ENCODE data around the gene TEN1.

TEN1 gene

GRCh38 chr17:76007131-76007849 is 28.2 kb downstream of the TEN1 start (continued):
- TF ChIP-seq ZNF423 (tag by site-specific recombination; IDR thresholded peaks at IDR 0.05) (no peak), ZNF707 (tag by site-specific recombination; IDR thresholded peaks at IDR 0.05) (no peak)

- no peak overlapping the region for H3K27ac ChIP-seq (ENCODE audit: extremely low read depth, low read depth, low read length)
- ChIA-PET POLR2A (interaction anchor here (0.7 to 1.3 kb wide), 4 partner anchors 9 to 103 kb away, joined by 3 to 4 read pairs (median 3); partner anchors contain the start of genes MRPL38 and SRP68), CTCF (interaction anchor here (0.5 to 12.1 kb wide), 9 partner anchors 8 to 293 kb away, joined by 3 to 224 read pairs (median 4); partner anchors contain the start of genes ACOX1, CDK3, FBF1 and MRPL38)
- no peaks in the 10 kb centered on the region for H3K9me3 ChIP-seq (ENCODE audit: control insufficient read depth, insufficient read depth, low read depth, low read length)
- no peak overlapping the region for H3K4me3 ChIP-seq (ENCODE audit: low read depth, low read length)
- TF ChIP-seq GLI2 (tag by site-specific recombination; IDR thresholded peaks at IDR 0.05; ENCODE audit: borderline replicate concordance, low read depth): no peak
- no peaks in the 10 kb centered on the region for H3K4me1 ChIP-seq (ENCODE audit: control insufficient read depth, insufficient read depth, low read length)
- H3K36me3 ChIP-seq (ENCODE audit: control insufficient read depth in 2 of 2, insufficient read depth in 1 of 2, low read length in 2 of 2): no peaks in the 10 kb centered on the region
These were observed 28.8 kb downstream of the TEN1 start for GRCh38 chr17:76007850-76008165.

DNA sequence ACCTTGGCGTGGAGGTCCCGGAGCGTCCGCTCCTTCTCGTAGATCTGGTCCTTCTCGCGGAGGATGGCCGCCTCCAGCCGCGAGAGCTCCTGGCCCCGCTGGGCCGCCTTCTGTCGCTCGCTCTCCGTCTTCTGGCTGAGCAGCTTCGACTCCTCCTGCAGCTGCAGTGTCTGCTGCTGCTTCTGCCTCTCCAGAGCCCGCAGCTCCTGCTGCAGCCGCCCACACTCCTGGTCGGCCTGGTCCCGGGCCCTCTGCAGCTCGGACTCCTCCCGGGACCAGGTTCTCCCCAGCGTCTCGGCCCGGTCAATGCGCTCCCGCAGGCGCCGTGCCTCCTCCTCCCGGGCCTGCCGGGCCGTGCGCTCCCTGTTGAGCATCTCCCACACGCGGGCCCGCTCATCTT is 29.2 kb downstream of the TEN1 start:
- H3K9me3 ChIP-seq (ENCODE audit: control insufficient read depth, insufficient read depth, low read depth, low read length): no peaks in the 10 kb centered on the region
- no peak overlapping the region for H3K4me3 ChIP-seq (ENCODE audit: low read depth, low read length)
- no peak overlapping the region for H3K27ac ChIP-seq (ENCODE audit: extremely low read depth, low read depth, low read length)
- CTCF ChIA-PET: interaction anchor here (0.5 to 12.1 kb wide), 9 partner anchors 9 to 293 kb away, joined by 3 to 224 read pairs (median 4); partner anchors contain the start of genes ACOX1, CDK3, FBF1 and MRPL38
- TF ChIP-seq ZNF404 (tag by site-specific recombination; IDR thresholded peaks at IDR 0.05) (no peak), SCRT2 (tag by site-specific recombination; IDR thresholded peaks at IDR 0.05) (no peak)
- TF ChIP-seq, protein P1, sequence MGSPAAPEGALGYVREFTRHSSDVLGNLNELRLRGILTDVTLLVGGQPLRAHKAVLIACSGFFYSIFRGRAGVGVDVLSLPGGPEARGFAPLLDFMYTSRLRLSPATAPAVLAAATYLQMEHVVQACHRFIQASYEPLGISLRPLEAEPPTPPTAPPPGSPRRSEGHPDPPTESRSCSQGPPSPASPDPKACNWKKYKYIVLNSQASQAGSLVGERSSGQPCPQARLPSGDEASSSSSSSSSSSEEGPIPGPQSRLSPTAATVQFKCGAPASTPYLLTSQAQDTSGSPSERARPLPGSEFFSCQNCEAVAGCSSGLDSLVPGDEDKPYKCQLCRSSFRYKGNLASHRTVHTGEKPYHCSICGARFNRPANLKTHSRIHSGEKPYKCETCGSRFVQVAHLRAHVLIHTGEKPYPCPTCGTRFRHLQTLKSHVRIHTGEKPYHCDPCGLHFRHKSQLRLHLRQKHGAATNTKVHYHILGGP (tag by site-specific recombination; IDR thresholded peaks at IDR 0.05): no peak
- H3K36me3 ChIP-seq (ENCODE audit: control insufficient read depth in 2 of 2, insufficient read depth in 1 of 2, low read length in 2 of 2): no peaks in the 10 kb centered on the region
- POLR2A ChIA-PET: interaction anchor here (0.7 to 1.3 kb wide), 5 partner anchors 9 to 103 kb away, joined by 3 to 4 read pairs (median 3); partner anchors contain the start of genes MRPL38 and SRP68
- H3K4me1 ChIP-seq (ENCODE audit: control insufficient read depth, insufficient read depth, low read length): no peaks in the 10 kb centered on the region

- Histone ChIP-seq H3K27ac (ENCODE audit: extremely low read depth, low read depth, low read length) (no peak overlapping the region), H3K9me3 (ENCODE audit: control insufficient read depth, insufficient read depth, low read depth, low read length) (no peaks in the 10 kb centered on the region), H3K4me3 (ENCODE audit: low read depth, low read length) (no peak overlapping the region), H3K36me3 (ENCODE audit: control insufficient read depth in 2 of 2, insufficient read depth in 1 of 2, low read length in 2 of 2) (no peaks in the 10 kb centered on the region), H3K4me1 (ENCODE audit: control insufficient read depth, insufficient read depth, low read length) (no peaks in the 10 kb centered on the region)
- TF ChIP-seq ZNF175 (tag by site-specific recombination; IDR thresholded peaks at IDR 0.05) (no peak), ZNF433 (tag by site-specific recombination; IDR thresholded peaks at IDR 0.05; ENCODE audit: low read depth) (no peak), ZSCAN30 (tag by site-specific recombination; IDR thresholded peaks at IDR 0.05) (no peak), ZNF10 (tag by site-specific recombination; IDR thresholded peaks at IDR 0.05) (no peak), RBAK (tag by site-specific recombination; IDR thresholded peaks at IDR 0.05) (no peak), TRIM28 (IDR thresholded peaks at IDR 0.05; ENCODE audit: borderline replicate concordance, low read length) (no peak), ZBTB20 (tag by site-specific recombination; IDR thresholded peaks at IDR 0.05) (no peak), ZNF513 (tag by site-specific recombination; IDR thresholded peaks at IDR 0.05) (no peak), ZNF266 (tag by site-specific recombination; IDR thresholded peaks at IDR 0.05; ENCODE audit: low read depth) (no peak), ZNF221 (tag by site-specific recombination; IDR thresholded peaks at IDR 0.05; ENCODE audit: borderline replicate concordance) (no peak), MEIS1 (CRISPR knock-in tag; IDR thresholded peaks at IDR 0.05; ENCODE audit: borderline replicate concordance) (no peak), ZNF155 (tag by site-specific recombination; IDR thresholded peaks at IDR 0.05) (no peak), MZF1 (tag by site-specific recombination; IDR thresholded peaks at IDR 0.05; ENCODE audit: borderline replicate concordance) (no peak), ZNF2 (tag by site-specific recombination; IDR thresholded peaks at IDR 0.05) (no peak), ZNF670 (tag by site-specific recombination; IDR thresholded peaks at IDR 0.05; ENCODE audit: low read depth) (no peak)
- TF ChIP-seq, protein P1 (tag by site-specific recombination; IDR thresholded peaks at IDR 0.05): no peak
- ChIA-PET POLR2A (interaction anchor here (0.5 to 1.2 kb wide), 3 partner anchors 10 to 280 kb away, joined by 3 to 8 read pairs (median 3); partner anchors contain the start of gene MRPL38), CTCF (interaction anchor here (0.6 to 12.1 kb wide), 9 partner anchors 9 to 270 kb away, joined by 3 to 224 read pairs (median 4); partner anchors contain the start of genes CDK3 and MRPL38)
These were observed 29.8 kb downstream of the TEN1 start for GRCh38 chr17:76008630-76009425.
